ENCODE data around the gene TMTC4.
"Not testable (repeated sequence)": the region's sequence is repeated elsewhere in the genome, so short reads cannot be mapped to it uniquely, and the experiment has no call there.

TMTC4 gene

GRCh38 chr13:100581030-100581429, 93.6 kb downstream of the TMTC4 start:
- Histone ChIP-seq H3K4me3 (ENCODE audit: low read depth, low read length) (no peak overlapping the region), H3K36me3 (ENCODE audit: control insufficient read depth, insufficient read depth, low read length) (no peaks in the 10 kb centered on the region), H3K27ac (ENCODE audit: low read depth, low read length) (no peak overlapping the region), H3K27me3 (ENCODE audit: control insufficient read depth, insufficient read depth, low read length) (no peaks in the 10 kb centered on the region), H3K9ac (ENCODE audit: low read depth, low read length) (no peak overlapping the region), H3K4me1 (ENCODE audit: control insufficient read depth, insufficient read depth, low read length) (no peaks in the 10 kb centered on the region), H3K9me3 (ENCODE audit: control insufficient read depth, insufficient read depth, low read length) (no peaks in the 10 kb centered on the region)

- Histone ChIP-seq H3K9ac (ENCODE audit: low read depth, low read length) (no peak overlapping the region), H3K4me3 (ENCODE audit: low read depth, low read length) (no peak overlapping the region), H3K27ac (ENCODE audit: low read depth, low read length) (no peak overlapping the region), H3K36me3 (ENCODE audit: control insufficient read depth, insufficient read depth, low read length) (no peaks in the 10 kb centered on the region), H3K27me3 (ENCODE audit: control insufficient read depth, insufficient read depth, low read length) (no peaks in the 10 kb centered on the region), H3K4me1 (ENCODE audit: control insufficient read depth, insufficient read depth, low read length) (no peaks in the 10 kb centered on the region), H3K9me3 (ENCODE audit: control insufficient read depth, insufficient read depth, low read length) (no peaks in the 10 kb centered on the region)
These were observed 94.5 kb downstream of the TMTC4 start for GRCh38 chr13:100580045-100580444.

- not testable (repeated sequence) for H3K36me3 ChIP-seq (ENCODE audit: control insufficient read depth, insufficient read depth, low read length); H3K27me3 ChIP-seq (ENCODE audit: control insufficient read depth, insufficient read depth, low read length); H3K9ac ChIP-seq (ENCODE audit: low read depth, low read length); H3K4me3 ChIP-seq (ENCODE audit: low read depth, low read length); H3K4me1 ChIP-seq (ENCODE audit: control insufficient read depth, insufficient read depth, low read length); H3K9me3 ChIP-seq (ENCODE audit: control insufficient read depth, insufficient read depth, low read length); H3K27ac ChIP-seq (ENCODE audit: low read depth, low read length)
These were observed 97.4 kb downstream of the TMTC4 start for GRCh38 chr13:100577239-100577638.

GRCh38 chr13:100573121-100573520, 101.5 kb downstream of the TMTC4 start:
- no peak overlapping the region for H3K4me3 ChIP-seq (ENCODE audit: low read depth, low read length)
- H3K4me1 ChIP-seq (ENCODE audit: control insufficient read depth, insufficient read depth, low read length), result no peaks in the 10 kb centered on the region
- H3K27ac ChIP-seq (ENCODE audit: low read depth, low read length), result no peak overlapping the region
- H3K27me3 ChIP-seq (ENCODE audit: control insufficient read depth, insufficient read depth, low read length), result no peaks in the 10 kb centered on the region
- peaks cover 3% of the 10 kb centered on the region; the same call in 1 of the 2 replicates for H3K9me3 ChIP-seq (ENCODE audit: control insufficient read depth, insufficient read depth, low read length)
- H3K36me3 ChIP-seq (ENCODE audit: control insufficient read depth, insufficient read depth, low read length), result no peaks in the 10 kb centered on the region
- H3K9ac ChIP-seq (ENCODE audit: low read depth, low read length), result no peak overlapping the region

- no peaks in the 10 kb centered on the region for H3K27me3 ChIP-seq (ENCODE audit: control insufficient read depth, insufficient read depth, low read length)
- no peaks in the 10 kb centered on the region for H3K36me3 ChIP-seq (ENCODE audit: control insufficient read depth, insufficient read depth, low read length)
- H3K9ac ChIP-seq (ENCODE audit: low read depth, low read length), result no peak overlapping the region
- no peaks in the 10 kb centered on the region for H3K4me1 ChIP-seq (ENCODE audit: control insufficient read depth, insufficient read depth, low read length)
- no peak overlapping the region for H3K27ac ChIP-seq (ENCODE audit: low read depth, low read length)
- no peak overlapping the region for H3K4me3 ChIP-seq (ENCODE audit: low read depth, low read length)
- H3K9me3 ChIP-seq (ENCODE audit: control insufficient read depth, insufficient read depth, low read length), result peaks cover 3% of the 10 kb centered on the region; the same call in 1 of the 2 replicates
These were observed 108.1 kb downstream of the TMTC4 start for GRCh38 chr13:100566543-100566942.

GRCh38 chr13:100565286-100565685, 109.3 kb downstream of the TMTC4 start:
- Histone ChIP-seq H3K27me3 (ENCODE audit: control insufficient read depth, insufficient read depth, low read length) (no peaks in the 10 kb centered on the region), H3K9me3 (ENCODE audit: control insufficient read depth, insufficient read depth, low read length) (peaks cover 3% of the 10 kb centered on the region; the same call in 1 of the 2 replicates), H3K9ac (ENCODE audit: low read depth, low read length) (no peak overlapping the region), H3K4me3 (ENCODE audit: low read depth, low read length) (no peak overlapping the region), H3K27ac (ENCODE audit: low read depth, low read length) (no peak overlapping the region), H3K36me3 (ENCODE audit: control insufficient read depth, insufficient read depth, low read length) (no peaks in the 10 kb centered on the region), H3K4me1 (ENCODE audit: control insufficient read depth, insufficient read depth, low read length) (no peaks in the 10 kb centered on the region)

- H3K4me3 ChIP-seq (ENCODE audit: low read depth, low read length), result no peak overlapping the region
- H3K9me3 ChIP-seq (ENCODE audit: control insufficient read depth, insufficient read depth, low read length), result peaks cover 3% of the 10 kb centered on the region; the same call in 1 of the 2 replicates
- H3K9ac ChIP-seq (ENCODE audit: low read depth, low read length), result no peak overlapping the region
- no peak overlapping the region for H3K27ac ChIP-seq (ENCODE audit: low read depth, low read length)
- no peaks in the 10 kb centered on the region for H3K27me3 ChIP-seq (ENCODE audit: control insufficient read depth, insufficient read depth, low read length)
- no peaks in the 10 kb centered on the region for H3K36me3 ChIP-seq (ENCODE audit: control insufficient read depth, insufficient read depth, low read length)
- H3K4me1 ChIP-seq (ENCODE audit: control insufficient read depth, insufficient read depth, low read length), result no peaks in the 10 kb centered on the region
These were observed 110.0 kb downstream of the TMTC4 start for GRCh38 chr13:100564444-100565223.

GRCh38 chr13:100563779-100564178, 110.8 kb downstream of the TMTC4 start:
- Histone ChIP-seq H3K27ac (ENCODE audit: low read depth, low read length) (no peak overlapping the region), H3K9me3 (ENCODE audit: control insufficient read depth, insufficient read depth, low read length) (no peaks in the 10 kb centered on the region), H3K27me3 (ENCODE audit: control insufficient read depth, insufficient read depth, low read length) (no peaks in the 10 kb centered on the region), H3K4me1 (ENCODE audit: control insufficient read depth, insufficient read depth, low read length) (no peaks in the 10 kb centered on the region), H3K36me3 (ENCODE audit: control insufficient read depth, insufficient read depth, low read length) (no peaks in the 10 kb centered on the region), H3K4me3 (ENCODE audit: low read depth, low read length) (no peak overlapping the region), H3K9ac (ENCODE audit: low read depth, low read length) (no peak overlapping the region)

- no peak overlapping the region for H3K9ac ChIP-seq (ENCODE audit: low read depth, low read length)
- no peaks in the 10 kb centered on the region for H3K4me1 ChIP-seq (ENCODE audit: control insufficient read depth, insufficient read depth, low read length)
These were observed 112.9 kb downstream of the TMTC4 start for GRCh38 chr13:100561599-100562204.

GRCh38 chr13:100561158-100561499, 113.5 kb downstream of the TMTC4 start:
- Histone ChIP-seq H3K27ac (ENCODE audit: low read depth, low read length) (no peak overlapping the region), H3K4me1 (ENCODE audit: control insufficient read depth, insufficient read depth, low read length) (no peaks in the 10 kb centered on the region), H3K9ac (ENCODE audit: low read depth, low read length) (no peak overlapping the region), H3K9me3 (ENCODE audit: control insufficient read depth, insufficient read depth, low read length) (no peaks in the 10 kb centered on the region), H3K36me3 (ENCODE audit: control insufficient read depth, insufficient read depth, low read length) (no peaks in the 10 kb centered on the region), H3K4me3 (ENCODE audit: low read depth, low read length) (no peak overlapping the region), H3K27me3 (ENCODE audit: control insufficient read depth, insufficient read depth, low read length) (no peaks in the 10 kb centered on the region)

More at GRCh38 chr13:100561599-100562204, 112.9 kb downstream of the TMTC4 start:
- Histone ChIP-seq H3K27me3 (ENCODE audit: control insufficient read depth, insufficient read depth, low read length) (no peaks in the 10 kb centered on the region), H3K4me3 (ENCODE audit: low read depth, low read length) (no peak overlapping the region), H3K27ac (ENCODE audit: low read depth, low read length) (no peak overlapping the region), H3K36me3 (ENCODE audit: control insufficient read depth, insufficient read depth, low read length) (no peaks in the 10 kb centered on the region), H3K9me3 (ENCODE audit: control insufficient read depth, insufficient read depth, low read length) (no peaks in the 10 kb centered on the region)

GRCh38 chr13:100560498-100561157, 114.0 kb downstream of the TMTC4 start:
- H3K27ac ChIP-seq (ENCODE audit: low read depth, low read length), result no peak overlapping the region
- H3K36me3 ChIP-seq (ENCODE audit: control insufficient read depth, insufficient read depth, low read length), result no peaks in the 10 kb centered on the region
- no peak overlapping the region for H3K4me3 ChIP-seq (ENCODE audit: low read depth, low read length)
- H3K9me3 ChIP-seq (ENCODE audit: control insufficient read depth, insufficient read depth, low read length), result no peaks in the 10 kb centered on the region
- H3K9ac ChIP-seq (ENCODE audit: low read depth, low read length), result no peak overlapping the region
- H3K27me3 ChIP-seq (ENCODE audit: control insufficient read depth, insufficient read depth, low read length), result no peaks in the 10 kb centered on the region
- H3K4me1 ChIP-seq (ENCODE audit: control insufficient read depth, insufficient read depth, low read length), result no peaks in the 10 kb centered on the region
